NOMO-1 treated with dmso at 0.1 percent for 144 hours (cell line): Measurements from ENCODE around the gene MTHFD1L.

Experiments used
- DNase-seq: peaks from one replicate; lab custom pipeline; 2025; ENCODE audit not compliant: unreplicated experiment; lab: John Stamatoyannopoulos, UW

The MTHFD1L gene

GRCh38 chr6:151088963-151089362, 223.5 kb downstream of the MTHFD1L start:
- no peak for DNase-seq

- no peak for DNase-seq
Measured at GRCh38 chr6:151089978-151090377, 224.5 kb downstream of the MTHFD1L start.

- DNase-seq, result no peak
Measured at GRCh38 chr6:151091571-151091970, 226.1 kb downstream of the MTHFD1L start.

GRCh38 chr6:151092591-151092990, 227.1 kb downstream of the MTHFD1L start:
- DNase-seq, result no peak

GRCh38 chr6:151093706-151094105, 228.2 kb downstream of the MTHFD1L start:
- no peak for DNase-seq

GRCh38 chr6:151095538-151096254, 230.2 kb downstream of the MTHFD1L start:
- DNase-seq, result no peak

- DNase-seq, result no peak
Measured at GRCh38 chr6:151096255-151096612, 230.7 kb downstream of the MTHFD1L start.

- DNase-seq, result no peak
Measured at GRCh38 chr6:151096691-151097606, 231.4 kb downstream of the MTHFD1L start.

GRCh38 chr6:151098166-151098565, 232.7 kb downstream of the MTHFD1L start:
- no peak for DNase-seq

GRCh38 chr6:151100326-151100725, 234.8 kb downstream of the MTHFD1L start:
- no peak for DNase-seq

GRCh38 chr6:151101161-151101815, 235.8 kb downstream of the MTHFD1L start:
- DNase-seq, result no peak

GRCh38 chr6:151101816-151102694, 236.6 kb downstream of the MTHFD1L start:
- DNase-seq, result no peak

- no peak for DNase-seq
Measured at GRCh38 chr6:151103266-151103665, 237.8 kb downstream of the MTHFD1L start.

GRCh38 chr6:151107897-151108427, 242.5 kb downstream of the MTHFD1L start:
- no peak for DNase-seq

GRCh38 chr6:151108548-151108947, 243.0 kb downstream of the MTHFD1L start:
- no peak for DNase-seq

GRCh38 chr6:151109361-151109760, 243.9 kb downstream of the MTHFD1L start:
- no peak for DNase-seq

GRCh38 chr6:151109869-151110575, 244.5 kb downstream of the MTHFD1L start:
- no peak for DNase-seq

GRCh38 chr6:151110576-151110905, 245.0 kb downstream of the MTHFD1L start:
- no peak for DNase-seq

GRCh38 chr6:151111670-151112069, 246.2 kb downstream of the MTHFD1L start:
- no peak for DNase-seq

- DNase-seq, result no peak
Measured at GRCh38 chr6:151112130-151112529, 246.6 kb downstream of the MTHFD1L start.
